Measurements from ENCODE around the gene RASGRP2.

The RASGRP2 gene

GRCh38 chr11:64719406-64719805, 24.5 kb downstream of the RASGRP2 start:
- in situ Hi-C loops (cut with MboI; ENCODE audit: low sequenced_read_pairs): no loop called here
- Histone ChIP-seq H3K4me3 (no peak overlapping the region), H3K4me1 (no peaks in the 10 kb centered on the region; the same call in 1 of the 2 replicates), H3K9me3 (no peaks in the 10 kb centered on the region), H3K36me3 (replicated peaks) (no peaks in the 10 kb centered on the region), H3K27me3 (ENCODE audit: low read depth) (peaks cover 79% of the 10 kb centered on the region)
- no peak for DNase-seq (ENCODE audit: low spot score in 2 of 2)

- no peaks in the 10 kb centered on the region for H3K36me3 ChIP-seq (replicated peaks)
- H3K9me3 ChIP-seq: no peaks in the 10 kb centered on the region
- no peak for DNase-seq (ENCODE audit: low spot score in 2 of 2)
- in situ Hi-C loops (cut with MboI; ENCODE audit: low sequenced_read_pairs): no loop called here
- no peak overlapping the region for H3K4me3 ChIP-seq
- H3K4me1 ChIP-seq: no peaks in the 10 kb centered on the region; the same call in 1 of the 2 replicates
- H3K27me3 ChIP-seq (ENCODE audit: low read depth): peaks cover 85% of the 10 kb centered on the region
Observed at GRCh38 chr11:64718780-64719124, 25.2 kb downstream of the RASGRP2 start.

- Histone ChIP-seq H3K4me1 (no peaks in the 10 kb centered on the region), H3K27me3 (ENCODE audit: low read depth) (peaks cover 88% of the 10 kb centered on the region), H3K9me3 (no peaks in the 10 kb centered on the region), H3K4me3 (no peak overlapping the region), H3K36me3 (replicated peaks) (no peaks in the 10 kb centered on the region)
- no peak for DNase-seq (ENCODE audit: low spot score in 2 of 2)
- in situ Hi-C loops (cut with MboI; ENCODE audit: low sequenced_read_pairs): no loop called here
Observed at GRCh38 chr11:64718084-64718779, 25.7 kb downstream of the RASGRP2 start.

- Histone ChIP-seq H3K4me1 (no peaks in the 10 kb centered on the region), H3K27me3 (ENCODE audit: low read depth) (peaks cover 87% of the 10 kb centered on the region), H3K9me3 (no peaks in the 10 kb centered on the region), H3K36me3 (replicated peaks) (no peaks in the 10 kb centered on the region), H3K4me3 (no peak overlapping the region)
- in situ Hi-C loops (cut with MboI; ENCODE audit: low sequenced_read_pairs): no loop called here
- no peak for DNase-seq (ENCODE audit: low spot score in 2 of 2)
Observed at GRCh38 chr11:64717268-64717578, 26.7 kb downstream of the RASGRP2 start.

GRCh38 chr11:64716473-64717267, 27.3 kb downstream of the RASGRP2 start:
- Histone ChIP-seq H3K9me3 (no peaks in the 10 kb centered on the region), H3K36me3 (replicated peaks) (no peaks in the 10 kb centered on the region), H3K4me1 (no peaks in the 10 kb centered on the region), H3K4me3 (no peak overlapping the region), H3K27me3 (ENCODE audit: low read depth) (peaks cover 82% of the 10 kb centered on the region)
- in situ Hi-C loops (cut with MboI; ENCODE audit: low sequenced_read_pairs): no loop called here
- DNase-seq (ENCODE audit: low spot score in 2 of 2): no peak

GRCh38 chr11:64715756-64716472, 28.0 kb downstream of the RASGRP2 start:
- Histone ChIP-seq H3K4me1 (no peaks in the 10 kb centered on the region), H3K9me3 (no peaks in the 10 kb centered on the region), H3K36me3 (replicated peaks) (no peaks in the 10 kb centered on the region), H3K4me3 (no peak overlapping the region), H3K27me3 (ENCODE audit: low read depth) (peaks cover 74% of the 10 kb centered on the region)
- no peak for DNase-seq (ENCODE audit: low spot score in 2 of 2)
- in situ Hi-C loops (cut with MboI; ENCODE audit: low sequenced_read_pairs): no loop called here

GRCh38 chr11:64715110-64715509, 28.8 kb downstream of the RASGRP2 start:
- in situ Hi-C loops (cut with MboI; ENCODE audit: low sequenced_read_pairs): no loop called here
- no peak overlapping the region for H3K4me3 ChIP-seq
- no peaks in the 10 kb centered on the region for H3K36me3 ChIP-seq (replicated peaks)
- no peaks in the 10 kb centered on the region for H3K4me1 ChIP-seq
- H3K27me3 ChIP-seq (ENCODE audit: low read depth): peaks cover 66% of the 10 kb centered on the region
- H3K9me3 ChIP-seq: no peaks in the 10 kb centered on the region
- DNase-seq (ENCODE audit: low spot score in 2 of 2): no peak

GRCh38 chr11:64714666-64715065, 29.3 kb downstream of the RASGRP2 start:
- Histone ChIP-seq H3K4me1 (no peaks in the 10 kb centered on the region), H3K36me3 (replicated peaks) (no peaks in the 10 kb centered on the region), H3K9me3 (no peaks in the 10 kb centered on the region), H3K27me3 (ENCODE audit: low read depth) (peaks cover 62% of the 10 kb centered on the region), H3K4me3 (no peak overlapping the region)
- in situ Hi-C loops (cut with MboI; ENCODE audit: low sequenced_read_pairs): no loop called here
- DNase-seq (ENCODE audit: low spot score in 2 of 2): no peak

GRCh38 chr11:64713781-64714363, 30.1 kb downstream of the RASGRP2 start:
- in situ Hi-C loops (cut with MboI; ENCODE audit: low sequenced_read_pairs): no loop called here
- Histone ChIP-seq H3K27me3 (ENCODE audit: low read depth) (peaks cover 59% of the 10 kb centered on the region), H3K36me3 (replicated peaks) (no peaks in the 10 kb centered on the region), H3K9me3 (no peaks in the 10 kb centered on the region), H3K4me1 (no peaks in the 10 kb centered on the region), H3K4me3 (no peak overlapping the region)
- no peak for DNase-seq (ENCODE audit: low spot score in 2 of 2)

- no peaks in the 10 kb centered on the region for H3K4me1 ChIP-seq
- in situ Hi-C loops (cut with MboI; ENCODE audit: low sequenced_read_pairs): no loop called here
- no peak for DNase-seq (ENCODE audit: low spot score in 2 of 2)
- H3K27me3 ChIP-seq (ENCODE audit: low read depth): peaks cover 52% of the 10 kb centered on the region
- no peaks in the 10 kb centered on the region for H3K36me3 ChIP-seq (replicated peaks)
- no peaks in the 10 kb centered on the region for H3K9me3 ChIP-seq
- no peak overlapping the region for H3K4me3 ChIP-seq
Observed at GRCh38 chr11:64713016-64713707, 30.8 kb downstream of the RASGRP2 start.

- DNase-seq (ENCODE audit: low spot score in 2 of 2): no peak
- Histone ChIP-seq H3K36me3 (replicated peaks) (no peaks in the 10 kb centered on the region), H3K9me3 (no peaks in the 10 kb centered on the region), H3K4me3 (no peak overlapping the region), H3K4me1 (no peaks in the 10 kb centered on the region), H3K27me3 (ENCODE audit: low read depth) (peaks cover 48% of the 10 kb centered on the region)
- in situ Hi-C loops (cut with MboI; ENCODE audit: low sequenced_read_pairs): no loop called here
Observed at GRCh38 chr11:64712430-64713015, 31.4 kb downstream of the RASGRP2 start.

GRCh38 chr11:64711956-64712362, 32.0 kb downstream of the RASGRP2 start:
- no peak for DNase-seq (ENCODE audit: low spot score in 2 of 2)
- H3K4me3 ChIP-seq: no peak overlapping the region
- in situ Hi-C loops (cut with MboI; ENCODE audit: low sequenced_read_pairs): no loop called here
- peaks cover 43% of the 10 kb centered on the region for H3K27me3 ChIP-seq (ENCODE audit: low read depth)
- no peaks in the 10 kb centered on the region for H3K36me3 ChIP-seq (replicated peaks)
- H3K4me1 ChIP-seq: no peaks in the 10 kb centered on the region
- no peaks in the 10 kb centered on the region for H3K9me3 ChIP-seq
